SU-DHL-6 (cell line): Measurements from ENCODE around the gene KLK2.

Experiments
- EZH2phosphoT487 ChIP-seq: fragments of 200-600 bp; sonication (generic), shearing (Covaris generic); conservative IDR thresholded peaks from 2 replicates; pipeline ENCODE4 v1.6.1; 2018; ENCODE audit warnings: mild to moderate bottlenecking, antibody characterized with exemption, low read length, moderate library complexity, mixed read lengths
- TF ChIP-seq, protein P1 (sequence below): fragments of 200-600 bp; sonication (generic); IDR thresholded peaks from one replicate; pipeline ENCODE4 v1.5.1; 2017; ENCODE audit warnings: antibody characterized with exemption, mild to moderate bottlenecking, low read length, moderate library complexity; ENCODE audit not compliant: insufficient read depth, poor library complexity, severe bottlenecking

DNA sequence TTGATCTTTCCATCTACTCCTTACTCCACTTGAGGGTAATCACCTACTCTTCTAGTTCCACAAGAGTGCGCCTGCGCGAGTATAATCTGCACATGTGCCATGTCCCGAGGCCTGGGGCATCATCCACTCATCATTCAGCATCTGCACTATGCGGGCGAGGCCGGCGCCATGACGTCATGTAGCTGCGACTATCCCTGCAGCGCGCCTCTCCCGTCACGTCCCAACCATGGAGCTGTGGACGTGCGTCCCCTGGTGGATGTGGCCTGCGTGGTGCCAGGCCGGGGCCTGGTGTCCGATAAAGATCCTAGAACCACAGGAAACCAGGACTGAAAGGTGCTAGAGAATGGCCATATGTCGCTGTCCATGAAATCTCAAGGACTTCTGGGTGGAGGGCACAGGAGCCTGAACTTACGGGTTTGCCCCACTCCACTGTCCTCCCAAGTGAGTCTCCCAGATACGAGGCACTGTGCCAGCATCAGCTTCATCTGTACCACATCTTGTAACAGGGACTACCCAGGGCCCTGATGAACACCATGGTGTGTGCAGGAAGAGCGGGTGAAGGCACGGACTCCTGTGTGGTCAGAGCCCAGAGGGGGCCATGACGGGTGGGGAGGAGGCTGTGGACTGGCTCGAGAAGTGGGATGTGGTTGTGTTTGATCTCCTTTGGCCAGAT lies 2.7 kb upstream of the KLK2 start:
- TF ChIP-seq, protein P1, sequence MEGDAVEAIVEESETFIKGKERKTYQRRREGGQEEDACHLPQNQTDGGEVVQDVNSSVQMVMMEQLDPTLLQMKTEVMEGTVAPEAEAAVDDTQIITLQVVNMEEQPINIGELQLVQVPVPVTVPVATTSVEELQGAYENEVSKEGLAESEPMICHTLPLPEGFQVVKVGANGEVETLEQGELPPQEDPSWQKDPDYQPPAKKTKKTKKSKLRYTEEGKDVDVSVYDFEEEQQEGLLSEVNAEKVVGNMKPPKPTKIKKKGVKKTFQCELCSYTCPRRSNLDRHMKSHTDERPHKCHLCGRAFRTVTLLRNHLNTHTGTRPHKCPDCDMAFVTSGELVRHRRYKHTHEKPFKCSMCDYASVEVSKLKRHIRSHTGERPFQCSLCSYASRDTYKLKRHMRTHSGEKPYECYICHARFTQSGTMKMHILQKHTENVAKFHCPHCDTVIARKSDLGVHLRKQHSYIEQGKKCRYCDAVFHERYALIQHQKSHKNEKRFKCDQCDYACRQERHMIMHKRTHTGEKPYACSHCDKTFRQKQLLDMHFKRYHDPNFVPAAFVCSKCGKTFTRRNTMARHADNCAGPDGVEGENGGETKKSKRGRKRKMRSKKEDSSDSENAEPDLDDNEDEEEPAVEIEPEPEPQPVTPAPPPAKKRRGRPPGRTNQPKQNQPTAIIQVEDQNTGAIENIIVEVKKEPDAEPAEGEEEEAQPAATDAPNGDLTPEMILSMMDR = no peak
- no peak for TF ChIP-seq EZH2phosphoT487
